A204.1 (cell line): Measurements from ENCODE around the gene DMKN.

Experiments used
- FAIRE-seq: peaks from 2 replicates; lab custom pipeline; 2012; peaks lifted over from hg19 to GRCh38; lab: Jason Lieb, UNC

The DMKN gene

GRCh38 chr19:35461060-35461459, 52.4 kb downstream of the DMKN start:
- FAIRE-seq = no peak

- no peak for FAIRE-seq
Measured at GRCh38 chr19:35460608-35461007, 52.8 kb downstream of the DMKN start.

GRCh38 chr19:35459414-35460082, 53.9 kb downstream of the DMKN start:
- no peak for FAIRE-seq

- FAIRE-seq = no peak
Measured at GRCh38 chr19:35458731-35459391, 54.6 kb downstream of the DMKN start.

GRCh38 chr19:35458192-35458591, 55.3 kb downstream of the DMKN start:
- FAIRE-seq = no peak

GRCh38 chr19:35457173-35457572, 56.3 kb downstream of the DMKN start:
- FAIRE-seq = no peak

GRCh38 chr19:35455616-35456201, 57.7 kb downstream of the DMKN start:
- FAIRE-seq = no peak

GRCh38 chr19:35454663-35455062, 58.8 kb downstream of the DMKN start:
- FAIRE-seq = no peak

GRCh38 chr19:35451338-35452096, 61.9 kb downstream of the DMKN start:
- no peak for FAIRE-seq

- FAIRE-seq = no peak
Measured at GRCh38 chr19:35449359-35450043, 63.9 kb downstream of the DMKN start.

- no peak for FAIRE-seq
Measured at GRCh38 chr19:35447606-35448469, 65.6 kb downstream of the DMKN start, which contains the start of gene FFAR2. TSS of gene FFAR2 (plus strand) at chr19:35448257. CDS start at chr19:35449715, 1,458 bp downstream.
